Chondrocyte (in vitro differentiated cells): ENCODE data around the gene AP1G2. TPM values are rescaled to one million over a fixed set of nuclear protein-coding genes. Genes with fewer than 3 reads are reported as not detected.
"Not testable (repeated sequence)": the region's sequence is repeated elsewhere in the genome, so short reads cannot be mapped to it uniquely, and the experiment has no call there.

ENCODE experiments used
- DNase-seq: peaks from one replicate; pipeline ENCODE4 v3.0.0; 2021; ENCODE audit warnings: mixed read lengths, low spot score
- H3K27ac Mint-ChIP-seq: one replicate; pipeline ENCODE4 v1.8.0; 2021; ENCODE audit warnings: mild to moderate bottlenecking, moderate library complexity, mixed read lengths; ENCODE audit not compliant: unreplicated experiment
- H3K27me3 Mint-ChIP-seq: 2 replicates; pipeline ENCODE4 v1.8.0; 2021; ENCODE audit warnings: low read depth, mixed read lengths
- H3K36me3 Mint-ChIP-seq: 2 replicates; pipeline ENCODE4 v1.8.0; 2021; ENCODE audit warnings: low read depth, mixed read lengths
- H3K4me1 Mint-ChIP-seq: 2 replicates; pipeline ENCODE4 v1.8.0; 2021; ENCODE audit warnings: low read depth, mild to moderate bottlenecking, mixed read lengths
- H3K4me3 Mint-ChIP-seq: one replicate; pipeline ENCODE4 v1.8.0; 2021; ENCODE audit warnings: mild to moderate bottlenecking, moderate library complexity, mixed read lengths; ENCODE audit not compliant: unreplicated experiment
- H3K9me3 Mint-ChIP-seq: 2 replicates; pipeline ENCODE4 v1.8.0; 2021; ENCODE audit warnings: low read depth, mixed read lengths
- total RNA-seq: library from RNA; stranded (reverse); gene quantifications from 3 replicates; pipeline ENCODE4 v1.2.1, GENCODE V29; 2021
- TF ChIP-seq, protein P1 (sequence below): fragments of 200-600 bp; sonication (generic); IDR thresholded peaks from 2 replicates; pipeline ENCODE4 v1.5.0; 2021; ENCODE audit warnings: antibody characterized with exemption, mild to moderate bottlenecking, moderate library complexity

Gene AP1G2
- total RNA-seq, 1 donor from 2014 or later = 16.4 TPM

DNA sequence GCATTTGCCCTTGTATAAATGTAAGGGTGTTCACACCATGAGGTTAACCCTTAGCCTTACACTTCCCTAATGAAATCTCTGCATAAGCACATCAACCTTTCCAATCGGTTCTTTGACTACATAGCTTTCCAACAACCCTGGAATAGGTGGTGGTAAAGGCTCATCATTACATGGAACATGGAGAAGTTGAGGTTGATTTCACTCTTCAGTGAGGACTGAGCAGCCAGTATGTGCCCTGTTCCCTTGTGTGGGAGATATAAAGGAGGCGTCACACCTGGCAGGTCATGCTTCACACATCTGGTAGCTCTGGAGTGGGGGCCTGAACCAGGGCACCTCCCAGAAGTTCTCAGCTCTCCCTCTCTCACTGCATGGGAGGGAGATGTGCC, 32.7 kb upstream of the AP1G2 start:
- no peaks in the 10 kb centered on the region for H3K4me1 Mint-ChIP-seq
- TF ChIP-seq, protein P1, sequence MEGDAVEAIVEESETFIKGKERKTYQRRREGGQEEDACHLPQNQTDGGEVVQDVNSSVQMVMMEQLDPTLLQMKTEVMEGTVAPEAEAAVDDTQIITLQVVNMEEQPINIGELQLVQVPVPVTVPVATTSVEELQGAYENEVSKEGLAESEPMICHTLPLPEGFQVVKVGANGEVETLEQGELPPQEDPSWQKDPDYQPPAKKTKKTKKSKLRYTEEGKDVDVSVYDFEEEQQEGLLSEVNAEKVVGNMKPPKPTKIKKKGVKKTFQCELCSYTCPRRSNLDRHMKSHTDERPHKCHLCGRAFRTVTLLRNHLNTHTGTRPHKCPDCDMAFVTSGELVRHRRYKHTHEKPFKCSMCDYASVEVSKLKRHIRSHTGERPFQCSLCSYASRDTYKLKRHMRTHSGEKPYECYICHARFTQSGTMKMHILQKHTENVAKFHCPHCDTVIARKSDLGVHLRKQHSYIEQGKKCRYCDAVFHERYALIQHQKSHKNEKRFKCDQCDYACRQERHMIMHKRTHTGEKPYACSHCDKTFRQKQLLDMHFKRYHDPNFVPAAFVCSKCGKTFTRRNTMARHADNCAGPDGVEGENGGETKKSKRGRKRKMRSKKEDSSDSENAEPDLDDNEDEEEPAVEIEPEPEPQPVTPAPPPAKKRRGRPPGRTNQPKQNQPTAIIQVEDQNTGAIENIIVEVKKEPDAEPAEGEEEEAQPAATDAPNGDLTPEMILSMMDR = no peak
- H3K27ac Mint-ChIP-seq = no peak overlapping the region
- DNase-seq = no peak
- H3K27me3 Mint-ChIP-seq = peaks cover 20% of the 10 kb centered on the region
- peaks cover 1% of the 10 kb centered on the region for H3K36me3 Mint-ChIP-seq
- no peak overlapping the region for H3K4me3 Mint-ChIP-seq
- H3K9me3 Mint-ChIP-seq = peaks cover 7% of the 10 kb centered on the region

DNA sequence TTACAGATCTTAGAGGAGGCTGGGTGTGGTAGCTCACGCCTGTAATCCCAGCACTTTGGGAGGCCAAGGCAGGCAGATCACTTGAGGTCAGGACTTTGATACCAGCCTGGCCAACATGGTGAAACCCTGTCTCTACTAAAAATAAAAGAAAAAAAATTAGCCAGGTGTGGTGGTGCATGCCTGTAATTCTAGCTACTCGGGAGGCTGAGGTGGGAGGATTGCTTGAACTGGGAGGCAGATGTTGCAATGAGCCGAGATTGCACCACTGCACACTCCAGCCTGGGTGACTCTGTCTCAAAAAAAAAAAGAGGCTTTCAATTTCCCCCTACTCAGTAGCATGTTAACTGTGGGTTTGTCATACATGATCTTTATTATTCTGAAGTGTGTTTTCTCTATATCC, 26.6 kb upstream of the AP1G2 start:
- H3K27ac Mint-ChIP-seq, H3K4me3 Mint-ChIP-seq, H3K4me1 Mint-ChIP-seq, DNase-seq, H3K36me3 Mint-ChIP-seq, H3K9me3 Mint-ChIP-seq: not testable (repeated sequence)
- peaks cover 26% of the 10 kb centered on the region for H3K27me3 Mint-ChIP-seq

DNA sequence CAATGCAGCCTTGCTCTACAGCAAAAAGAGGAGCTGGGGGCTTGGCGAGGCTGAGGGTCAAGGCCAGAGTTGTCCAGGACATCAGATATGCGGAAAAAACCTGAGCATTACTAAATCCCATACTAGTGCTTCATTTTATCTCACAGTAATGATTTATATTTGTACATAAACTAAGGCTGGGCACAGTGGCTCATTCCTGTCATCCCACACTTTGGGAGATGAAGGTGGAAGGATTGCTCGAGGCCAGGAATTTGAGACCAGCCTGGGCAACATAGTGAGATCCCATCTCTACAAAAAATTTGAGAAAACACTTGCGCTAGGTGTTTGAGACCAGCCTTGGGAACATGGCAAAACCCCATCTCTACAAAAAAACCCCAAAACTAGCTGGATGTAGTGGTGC, 22.6 kb upstream of the AP1G2 start:
- Mint-ChIP-seq H3K36me3 (no peaks in the 10 kb centered on the region), H3K27me3 (peaks cover 31% of the 10 kb centered on the region), H3K27ac (no peak overlapping the region), H3K4me1 (peaks cover 3% of the 10 kb centered on the region), H3K9me3 (peaks cover 4% of the 10 kb centered on the region), H3K4me3 (no peak overlapping the region)
- TF ChIP-seq, protein P1 = no peak
- no peak for DNase-seq

DNA sequence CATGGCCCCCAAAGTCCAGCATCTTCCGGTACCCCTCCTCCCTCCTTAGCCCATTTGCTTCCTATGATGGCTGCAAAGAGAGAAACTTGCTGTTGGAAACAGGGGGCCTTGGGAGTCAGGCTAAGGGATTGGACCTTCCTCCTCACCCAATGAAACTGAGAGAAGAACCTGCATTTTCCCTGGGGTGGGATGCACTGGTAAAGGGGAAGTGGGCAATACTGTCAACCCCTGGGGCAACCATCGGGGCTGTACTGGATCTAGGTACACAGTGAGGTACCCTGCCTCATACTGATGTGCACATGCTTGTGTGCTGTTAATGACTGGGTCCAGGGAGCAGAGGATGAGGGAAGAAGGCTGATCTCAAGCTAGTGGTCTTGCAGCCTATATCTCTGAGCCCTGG, 22.0 kb upstream of the AP1G2 start:
- peaks cover 4% of the 10 kb centered on the region for H3K9me3 Mint-ChIP-seq
- H3K27ac Mint-ChIP-seq = no peak overlapping the region

DNA sequence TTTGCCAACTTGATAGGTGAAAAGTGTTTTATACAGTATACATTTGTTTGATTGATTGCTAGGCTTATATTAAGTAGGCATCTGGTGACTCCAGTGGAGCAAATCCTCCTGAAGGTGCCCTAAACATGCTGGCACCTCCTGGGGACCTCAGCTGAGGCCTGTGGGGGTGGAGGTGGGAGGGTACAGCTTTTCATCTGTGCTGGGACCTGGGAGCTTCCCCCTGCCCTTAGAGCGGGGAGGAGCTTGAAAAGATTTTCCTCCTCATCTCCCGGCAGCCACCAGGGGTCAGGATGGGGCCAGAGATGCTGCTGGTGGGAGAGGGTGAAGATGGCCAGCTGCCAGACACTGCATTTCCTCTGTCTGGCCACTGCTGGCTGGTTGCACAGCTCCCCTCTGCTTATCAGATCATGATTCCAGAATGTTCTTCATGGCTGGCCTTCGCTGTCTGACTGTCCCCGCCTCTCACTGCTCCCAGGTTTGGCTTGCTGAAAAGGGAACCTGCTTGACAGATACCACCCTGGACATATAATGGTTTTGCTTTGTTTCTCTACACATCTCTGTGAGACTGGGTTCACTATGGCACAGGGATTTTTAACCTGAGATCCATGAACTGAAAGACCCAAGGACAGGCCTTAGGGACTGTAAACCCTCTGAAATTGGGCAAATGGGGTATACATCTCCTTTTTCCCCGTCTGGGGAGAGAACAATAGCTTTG, 21.4 kb upstream of the AP1G2 start:
- Mint-ChIP-seq H3K36me3 (no peaks in the 10 kb centered on the region), H3K9me3 (peaks cover 4% of the 10 kb centered on the region), H3K27ac (no peak overlapping the region), H3K27me3 (peaks cover 28% of the 10 kb centered on the region), H3K4me3 (no peak overlapping the region), H3K4me1 (peaks cover 3% of the 10 kb centered on the region)
- DNase-seq = no peak
- TF ChIP-seq, protein P1 = peak; percentile 84

More for the DNA sequence above, 22.0 kb upstream of the AP1G2 start:
- Mint-ChIP-seq H3K36me3 (no peaks in the 10 kb centered on the region), H3K4me3 (no peak overlapping the region), H3K4me1 (peaks cover 3% of the 10 kb centered on the region), H3K27me3 (peaks cover 28% of the 10 kb centered on the region)
- TF ChIP-seq, protein P1 = no peak
- DNase-seq = no peak

DNA sequence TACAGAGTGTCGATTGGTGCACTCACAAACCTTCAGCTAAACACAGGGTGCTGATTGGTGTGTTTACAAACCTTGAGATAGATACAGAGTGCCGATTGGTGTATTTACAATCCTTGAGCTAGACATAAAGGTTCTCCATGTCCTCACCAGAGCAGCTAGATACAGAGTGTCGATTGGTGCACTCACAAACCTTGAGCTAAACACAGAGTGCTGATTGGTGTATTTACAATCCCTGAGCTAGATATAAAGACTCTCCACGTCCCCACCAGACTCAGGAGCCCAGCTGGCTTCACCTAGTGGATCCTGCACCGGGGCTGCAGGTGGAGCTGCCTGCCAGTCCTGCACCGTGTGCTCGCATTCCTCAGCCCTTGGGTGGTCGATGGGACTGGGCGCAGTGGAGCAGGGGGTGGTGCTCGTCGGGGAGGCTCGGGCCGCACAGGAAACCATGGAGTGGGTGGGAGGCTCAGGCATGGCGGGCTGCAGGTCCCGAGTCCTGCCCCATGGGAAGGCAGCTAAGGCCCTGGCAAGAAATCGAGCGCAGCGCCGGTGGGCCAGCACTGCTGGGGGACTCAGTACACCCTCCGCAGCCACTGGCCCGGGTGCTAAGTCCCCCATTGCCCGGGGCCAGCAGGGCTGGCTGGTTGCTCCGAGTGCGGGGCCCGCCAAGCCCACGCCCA, 17.1 kb upstream of the AP1G2 start:
- not testable (repeated sequence) for H3K4me1 Mint-ChIP-seq, H3K27ac Mint-ChIP-seq, H3K9me3 Mint-ChIP-seq, H3K4me3 Mint-ChIP-seq, H3K36me3 Mint-ChIP-seq, DNase-seq
- H3K27me3 Mint-ChIP-seq = peaks cover 34% of the 10 kb centered on the region

DNA sequence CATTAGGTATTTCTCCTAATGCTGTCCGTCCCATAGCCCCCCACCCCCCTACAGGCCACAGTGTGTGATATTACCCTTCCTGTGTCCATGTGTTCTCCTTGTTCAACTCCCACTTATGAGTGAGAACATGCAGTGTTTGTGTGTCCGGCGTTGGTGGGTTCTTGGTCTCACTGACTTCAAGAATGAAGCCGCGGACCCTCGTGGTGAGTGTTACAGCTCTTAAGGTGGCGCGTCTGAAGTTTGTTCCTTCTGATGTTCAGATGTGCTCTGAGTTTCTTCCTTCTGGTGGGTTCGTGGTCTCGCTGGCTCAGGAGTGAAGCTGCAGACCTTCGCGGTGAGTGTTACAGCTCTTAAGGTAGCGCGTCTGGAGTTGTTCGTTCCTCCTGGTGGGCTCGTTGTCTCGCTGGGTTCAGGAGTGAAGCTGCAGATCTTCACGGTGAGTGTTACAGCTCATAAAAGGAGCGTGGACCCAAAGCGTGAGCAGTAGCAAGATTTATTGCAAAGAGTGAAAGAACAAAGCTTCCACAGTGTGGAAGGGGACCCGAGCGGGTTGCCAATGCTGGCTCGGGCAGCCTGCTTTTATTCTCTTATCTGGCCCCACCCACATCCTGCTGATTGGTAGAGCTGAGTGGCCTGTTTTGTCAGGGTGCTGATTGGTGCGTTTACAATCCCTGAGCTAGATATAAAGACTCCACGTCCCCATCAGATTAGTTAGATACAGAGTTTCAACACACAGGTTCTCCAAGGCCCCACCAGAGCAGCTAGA, 16.4 kb upstream of the AP1G2 start:
- not testable (repeated sequence) for H3K4me3 Mint-ChIP-seq, H3K4me1 Mint-ChIP-seq, H3K36me3 Mint-ChIP-seq, H3K9me3 Mint-ChIP-seq, DNase-seq, H3K27ac Mint-ChIP-seq
- H3K27me3 Mint-ChIP-seq = peaks cover 39% of the 10 kb centered on the region
